ENCODE results near the gene CCDC69. TPM values are rescaled to one million over a fixed set of nuclear protein-coding genes. Genes with fewer than 3 reads are reported as not detected.
A peak's percentile ranks its signal among the peaks of the same experiment; 100 is the strongest.
"Not testable (repeated sequence)": the region's sequence is repeated elsewhere in the genome, so short reads cannot be mapped to it uniquely, and the experiment has no call there.

CCDC69 gene
- polyA plus RNA-seq, 2 donors: 24.2 to 32.4 TPM

DNA sequence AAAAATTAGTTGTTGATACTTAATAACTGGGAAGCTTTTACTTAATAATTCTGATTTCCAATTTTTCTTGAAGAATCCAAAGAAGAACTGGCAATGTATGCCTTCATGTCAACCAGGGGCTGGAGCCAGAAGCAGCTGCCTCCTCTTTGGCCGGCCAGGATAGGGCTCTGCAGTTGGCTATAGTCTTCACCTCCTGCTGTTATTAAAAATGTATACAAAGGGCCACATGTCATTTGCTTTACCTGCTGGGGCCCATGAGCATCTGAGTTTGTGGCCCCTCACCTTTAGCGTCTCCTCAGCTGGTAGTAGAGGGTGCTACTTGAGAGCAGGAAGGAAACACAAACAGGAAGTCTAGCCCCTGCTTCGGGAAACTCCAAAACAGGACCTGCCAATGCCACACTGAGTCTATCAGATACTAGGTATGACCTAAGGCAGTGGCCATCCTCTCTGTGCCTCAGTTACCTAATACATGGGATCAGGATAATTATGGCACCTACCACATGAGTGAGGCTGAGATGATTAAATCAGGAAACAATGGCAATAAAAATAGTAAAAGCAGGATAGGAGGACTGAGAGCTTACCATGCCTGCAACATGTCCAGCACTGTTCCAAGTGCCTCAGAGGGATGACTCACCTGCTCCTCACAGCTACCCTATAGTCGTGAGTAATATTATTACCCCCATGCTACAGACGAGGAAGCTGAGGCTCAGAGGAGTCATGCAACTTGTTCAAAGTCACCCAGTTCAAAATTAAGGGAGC is 21.3 kb downstream of the CCDC69 start:
- 52 to 54% methylated on average over 5 of the region's 5 CpGs for WGBS, 2 donors
- no peaks in the 10 kb centered on the region for H3K36me3 ChIP-seq (ENCODE audit: control insufficient read depth in 2 of 2, insufficient read depth in 2 of 2, low read length in 1 of 2)
- no peaks in the 10 kb centered on the region for H3K27me3 ChIP-seq (ENCODE audit: control insufficient read depth in 1 of 2, insufficient read depth in 2 of 2, low read length in 2 of 2)
- no peaks in the 10 kb centered on the region for H3K9me3 ChIP-seq (ENCODE audit: control insufficient read depth in 2 of 2, insufficient read depth in 1 of 2, low read depth in 1 of 2, low read length in 1 of 2)
- H3K4me1 ChIP-seq (ENCODE audit: control insufficient read depth in 2 of 2, insufficient read depth in 2 of 2, low read length in 1 of 2): no peaks in the 10 kb centered on the region
- peak overlapping the region in 1 of 2 donors; percentile 46 for H3K27ac ChIP-seq (ENCODE audit: low read depth in 2 of 2, low read length in 1 of 2)
- no peak overlapping the region for H3K4me3 ChIP-seq (ENCODE audit: low read depth in 1 of 2, low read length in 2 of 2)

DNA sequence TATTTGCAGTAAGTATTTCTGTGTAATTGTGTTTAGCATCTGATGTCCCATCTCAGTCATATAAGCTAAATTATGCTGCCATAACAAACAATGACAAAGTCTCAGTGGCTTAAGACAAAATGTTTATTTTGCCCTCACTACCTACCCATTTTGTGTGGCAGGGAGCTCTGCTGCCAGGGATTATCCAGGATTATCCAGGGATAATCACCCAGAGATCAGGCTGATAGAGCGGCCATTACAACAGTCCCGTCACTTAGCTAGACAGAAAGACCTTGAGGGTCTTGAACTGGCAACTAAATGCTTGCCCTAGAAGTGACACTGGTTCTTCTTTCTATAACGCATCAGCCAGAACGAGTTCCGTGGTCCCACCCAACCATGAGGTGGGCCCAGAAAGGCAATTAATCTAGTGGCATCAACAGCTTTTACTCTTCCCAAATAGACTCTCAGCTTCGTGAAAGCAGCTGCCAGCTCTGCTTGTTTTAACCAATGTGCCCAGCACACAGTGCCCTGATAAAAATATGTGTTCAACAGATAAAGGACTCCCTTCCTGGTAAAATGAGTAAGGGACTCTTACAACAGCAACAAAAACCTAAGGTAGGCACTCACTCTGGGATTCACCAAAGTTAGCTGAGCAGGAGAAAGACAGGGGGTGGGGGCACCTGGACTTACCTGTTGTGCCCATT is 22.8 kb downstream of the CCDC69 start:
- no peaks in the 10 kb centered on the region for H3K4me1 ChIP-seq (ENCODE audit: control insufficient read depth in 2 of 2, insufficient read depth in 2 of 2, low read length in 1 of 2)
- WGBS, 2 donors: 80 to 87% methylated on average over 6 of the region's 6 CpGs
- H3K27me3 ChIP-seq (ENCODE audit: control insufficient read depth in 1 of 2, insufficient read depth in 2 of 2, low read length in 2 of 2): no peaks in the 10 kb centered on the region
- peaks cover 0 to 4% of the 10 kb centered on the region in 2 donors for H3K36me3 ChIP-seq (ENCODE audit: control insufficient read depth in 2 of 2, insufficient read depth in 2 of 2, low read length in 1 of 2)
- H3K27ac ChIP-seq (ENCODE audit: low read depth in 2 of 2, low read length in 1 of 2): peak overlapping the region in 1 of 2 donors; percentile 24
- no peak overlapping the region for H3K4me3 ChIP-seq (ENCODE audit: low read depth in 1 of 2, low read length in 2 of 2)
- no peaks in the 10 kb centered on the region for H3K9me3 ChIP-seq (ENCODE audit: control insufficient read depth in 2 of 2, insufficient read depth in 1 of 2, low read depth in 1 of 2, low read length in 1 of 2)

DNA sequence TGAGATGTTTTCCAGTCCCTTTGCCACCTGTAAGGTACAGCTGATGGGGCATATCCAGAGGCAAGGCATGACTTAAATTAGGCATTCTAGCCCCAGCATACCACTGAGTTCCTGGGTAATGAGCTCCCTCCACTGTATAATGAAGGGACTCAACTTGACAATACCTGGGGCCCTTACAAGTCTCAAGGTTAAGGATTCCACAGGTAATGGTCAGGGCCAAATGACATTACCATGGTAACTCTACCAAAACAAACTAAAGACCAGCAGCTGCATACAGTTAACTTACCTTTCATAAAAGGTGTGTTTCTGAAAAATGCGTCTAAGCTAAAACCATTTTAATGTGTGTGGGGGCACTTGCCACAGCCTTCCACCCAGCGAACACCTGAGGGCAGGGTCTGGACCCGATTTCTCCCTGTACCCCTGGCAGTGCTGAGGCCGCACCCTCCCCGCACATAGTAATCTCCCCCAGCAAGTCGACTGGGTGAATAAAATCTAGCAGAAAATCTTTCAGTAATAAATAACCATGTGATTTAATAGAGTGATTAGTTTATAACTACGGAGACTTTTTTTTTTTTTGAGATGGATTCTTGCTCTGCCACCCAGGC is 24.2 kb downstream of the CCDC69 start:
- Histone ChIP-seq H3K4me1 (ENCODE audit: control insufficient read depth in 2 of 2, insufficient read depth in 2 of 2, low read length in 1 of 2) (no peaks in the 10 kb centered on the region), H3K27ac (ENCODE audit: low read depth in 2 of 2, low read length in 1 of 2) (no peak overlapping the region), H3K9me3 (ENCODE audit: control insufficient read depth in 2 of 2, insufficient read depth in 1 of 2, low read depth in 1 of 2, low read length in 1 of 2) (no peaks in the 10 kb centered on the region), H3K27me3 (ENCODE audit: control insufficient read depth in 1 of 2, insufficient read depth in 2 of 2, low read length in 2 of 2) (no peaks in the 10 kb centered on the region), H3K4me3 (ENCODE audit: low read depth in 1 of 2, low read length in 2 of 2) (no peak overlapping the region), H3K36me3 (ENCODE audit: control insufficient read depth in 2 of 2, insufficient read depth in 2 of 2, low read length in 1 of 2) (peaks cover 0 to 4% of the 10 kb centered on the region in 2 donors)
- WGBS, 2 donors: 68 to 69% methylated on average over 7 of the region's 7 CpGs

DNA sequence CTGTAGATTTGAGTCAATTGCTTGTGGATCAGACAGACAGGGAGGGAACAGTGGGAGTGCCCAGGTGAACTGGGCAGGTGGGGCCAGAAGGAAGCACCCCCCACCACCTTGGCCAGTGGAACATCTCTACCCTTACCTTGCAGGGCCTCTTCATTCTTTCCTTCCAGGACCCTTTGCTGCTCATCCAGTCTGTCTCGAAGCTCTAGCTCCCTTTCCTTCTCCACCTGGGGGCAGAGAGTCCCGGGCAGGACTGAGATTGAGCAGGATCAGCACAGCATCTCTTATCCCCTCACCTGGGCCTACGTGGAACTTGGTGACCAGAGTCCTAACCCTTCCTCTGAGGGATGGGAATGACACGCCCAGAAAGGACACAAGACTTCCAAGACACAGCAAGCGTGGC is 25.0 kb downstream of the CCDC69 start:
- H3K27me3 ChIP-seq (ENCODE audit: control insufficient read depth in 1 of 2, insufficient read depth in 2 of 2, low read length in 2 of 2): no peaks in the 10 kb centered on the region
- 81 to 89% methylated on average over 5 of the region's 5 CpGs for WGBS, 2 donors
- no peaks in the 10 kb centered on the region for H3K4me1 ChIP-seq (ENCODE audit: control insufficient read depth in 2 of 2, insufficient read depth in 2 of 2, low read length in 1 of 2)
- H3K9me3 ChIP-seq (ENCODE audit: control insufficient read depth in 2 of 2, insufficient read depth in 1 of 2, low read depth in 1 of 2, low read length in 1 of 2): no peaks in the 10 kb centered on the region
- peaks cover 0 to 4% of the 10 kb centered on the region in 2 donors for H3K36me3 ChIP-seq (ENCODE audit: control insufficient read depth in 2 of 2, insufficient read depth in 2 of 2, low read length in 1 of 2)
- H3K27ac ChIP-seq (ENCODE audit: low read depth in 2 of 2, low read length in 1 of 2): no peak overlapping the region
- no peak overlapping the region for H3K4me3 ChIP-seq (ENCODE audit: low read depth in 1 of 2, low read length in 2 of 2)

DNA sequence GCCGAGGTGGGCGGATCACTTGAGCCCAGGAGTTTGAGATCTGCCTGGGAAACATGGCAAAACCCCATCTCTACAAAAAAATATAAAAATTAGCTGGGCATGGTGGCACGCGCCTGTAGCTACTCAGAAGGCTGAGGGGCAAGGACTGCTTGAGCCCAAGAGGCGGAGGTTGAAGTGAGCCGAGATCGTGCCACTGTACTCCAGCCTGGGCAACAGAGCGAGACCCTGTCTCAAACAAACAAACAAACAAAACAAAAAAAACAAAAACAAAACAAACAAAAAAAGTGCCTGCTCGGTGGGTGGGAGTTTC is 26.6 kb downstream of the CCDC69 start:
- not testable (repeated sequence) for H3K9me3 ChIP-seq (ENCODE audit: control insufficient read depth in 2 of 2, insufficient read depth in 1 of 2, low read depth in 1 of 2, low read length in 1 of 2); H3K27ac ChIP-seq (ENCODE audit: low read depth in 2 of 2, low read length in 1 of 2); H3K4me3 ChIP-seq (ENCODE audit: low read depth in 1 of 2, low read length in 2 of 2); H3K27me3 ChIP-seq (ENCODE audit: control insufficient read depth in 1 of 2, insufficient read depth in 2 of 2, low read length in 2 of 2); H3K4me1 ChIP-seq (ENCODE audit: control insufficient read depth in 2 of 2, insufficient read depth in 2 of 2, low read length in 1 of 2); H3K36me3 ChIP-seq (ENCODE audit: control insufficient read depth in 2 of 2, insufficient read depth in 2 of 2, low read length in 1 of 2)
- WGBS, 2 donors: 92 to 93% methylated on average over 9 of the region's 9 CpGs

DNA sequence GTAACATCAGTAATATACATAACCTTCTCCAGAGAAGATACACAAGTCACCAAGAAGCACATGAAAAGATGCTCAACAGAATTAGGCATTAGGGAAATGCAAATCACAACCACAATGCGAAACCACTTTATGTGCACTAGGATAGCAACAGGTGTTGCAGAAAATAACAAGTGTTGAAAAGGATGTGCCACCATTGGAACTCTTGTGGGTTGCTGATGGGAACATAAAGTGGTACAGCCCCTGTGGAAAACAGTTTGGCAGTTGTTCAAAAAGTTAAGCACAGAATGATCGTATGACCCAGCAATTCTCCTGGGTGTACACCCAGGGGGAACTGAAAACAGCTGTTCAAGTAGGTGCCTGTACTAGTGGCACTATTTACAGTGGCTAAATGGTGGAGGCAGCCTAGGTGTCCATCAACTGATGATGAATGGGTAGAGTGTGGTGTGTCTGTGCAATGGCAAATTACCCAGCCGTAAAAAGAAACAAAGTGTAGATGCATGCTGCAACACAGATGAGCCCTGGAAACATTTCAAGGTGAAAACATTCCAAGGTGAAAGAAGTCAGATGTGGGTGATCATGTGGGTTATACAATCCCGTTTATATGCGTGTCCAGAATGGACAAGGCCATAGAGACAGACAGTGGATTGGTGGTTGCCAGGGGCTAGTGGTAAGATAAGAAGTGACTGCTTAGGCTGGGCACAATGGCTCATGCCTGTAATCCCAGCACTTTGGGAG is 27.2 kb downstream of the CCDC69 start:
- Histone ChIP-seq H3K4me1 (ENCODE audit: control insufficient read depth in 2 of 2, insufficient read depth in 2 of 2, low read length in 1 of 2) (no peaks in the 10 kb centered on the region), H3K9me3 (ENCODE audit: control insufficient read depth in 2 of 2, insufficient read depth in 1 of 2, low read depth in 1 of 2, low read length in 1 of 2) (no peaks in the 10 kb centered on the region), H3K4me3 (ENCODE audit: low read depth in 1 of 2, low read length in 2 of 2) (no peak overlapping the region), H3K27me3 (ENCODE audit: control insufficient read depth in 1 of 2, insufficient read depth in 2 of 2, low read length in 2 of 2) (no peaks in the 10 kb centered on the region), H3K36me3 (ENCODE audit: control insufficient read depth in 2 of 2, insufficient read depth in 2 of 2, low read length in 1 of 2) (peaks cover 0 to 4% of the 10 kb centered on the region in 2 donors), H3K27ac (ENCODE audit: low read depth in 2 of 2, low read length in 1 of 2) (no peak overlapping the region)
- WGBS, 2 donors: 53 to 60% methylated on average over 5 of the region's 5 CpGs

DNA sequence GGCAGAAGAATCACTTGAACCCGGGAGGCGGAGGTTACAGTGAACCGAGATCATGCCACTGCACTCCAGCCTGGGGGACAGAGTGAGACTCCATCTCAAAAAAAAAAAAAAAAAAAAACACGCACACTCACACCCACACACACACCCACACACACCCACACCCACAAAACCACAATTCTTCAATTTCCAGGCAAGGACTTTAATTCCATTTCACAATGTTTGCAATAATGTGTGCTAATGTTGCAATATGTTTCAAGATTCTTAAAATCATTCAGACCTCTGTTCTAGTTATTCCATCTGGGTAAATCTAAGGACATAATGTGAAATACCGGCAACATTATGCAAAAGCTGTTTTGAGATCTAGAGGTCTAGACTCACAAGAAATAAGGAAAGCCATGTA is 28.3 kb downstream of the CCDC69 start:
- Histone ChIP-seq H3K27me3 (ENCODE audit: control insufficient read depth in 1 of 2, insufficient read depth in 2 of 2, low read length in 2 of 2) (no peaks in the 10 kb centered on the region), H3K4me3 (ENCODE audit: low read depth in 1 of 2, low read length in 2 of 2) (no peak overlapping the region), H3K9me3 (ENCODE audit: control insufficient read depth in 2 of 2, insufficient read depth in 1 of 2, low read depth in 1 of 2, low read length in 1 of 2) (no peaks in the 10 kb centered on the region), H3K36me3 (ENCODE audit: control insufficient read depth in 2 of 2, insufficient read depth in 2 of 2, low read length in 1 of 2) (peaks cover 0 to 4% of the 10 kb centered on the region in 2 donors), H3K4me1 (ENCODE audit: control insufficient read depth in 2 of 2, insufficient read depth in 2 of 2, low read length in 1 of 2) (no peaks in the 10 kb centered on the region), H3K27ac (ENCODE audit: low read depth in 2 of 2, low read length in 1 of 2) (no peak overlapping the region)
- 91 to 93% methylated on average over 4 to 5 of the region's 5 CpGs for WGBS, 2 donors

DNA sequence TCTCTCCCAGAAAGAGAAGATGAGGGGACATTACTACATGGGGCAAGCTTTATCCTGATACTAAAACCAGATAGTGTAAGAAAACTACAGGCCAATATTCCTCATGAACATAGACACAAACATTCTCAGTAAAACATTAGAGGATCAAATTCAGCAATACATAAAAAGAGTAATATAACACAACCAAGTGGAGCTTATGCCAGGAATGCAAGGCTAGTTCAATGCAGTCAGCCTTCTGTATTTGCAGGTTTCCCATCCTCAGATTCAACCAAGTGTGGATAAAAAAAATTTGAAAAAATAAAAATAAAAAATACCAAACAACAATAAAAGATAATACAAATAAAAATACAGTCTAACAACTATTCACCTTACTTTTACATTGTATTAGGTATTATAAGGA is 31.3 kb downstream of the CCDC69 start:
- H3K36me3 ChIP-seq (ENCODE audit: control insufficient read depth in 2 of 2, insufficient read depth in 2 of 2, low read length in 1 of 2): peaks cover 0 to 4% of the 10 kb centered on the region in 2 donors
- no peak overlapping the region for H3K27ac ChIP-seq (ENCODE audit: low read depth in 2 of 2, low read length in 1 of 2)
- no peak overlapping the region for H3K4me3 ChIP-seq (ENCODE audit: low read depth in 1 of 2, low read length in 2 of 2)
- no peaks in the 10 kb centered on the region for H3K9me3 ChIP-seq (ENCODE audit: control insufficient read depth in 2 of 2, insufficient read depth in 1 of 2, low read depth in 1 of 2, low read length in 1 of 2)
- H3K27me3 ChIP-seq (ENCODE audit: control insufficient read depth in 1 of 2, insufficient read depth in 2 of 2, low read length in 2 of 2): no peaks in the 10 kb centered on the region
- no peaks in the 10 kb centered on the region for H3K4me1 ChIP-seq (ENCODE audit: control insufficient read depth in 2 of 2, insufficient read depth in 2 of 2, low read length in 1 of 2)

DNA sequence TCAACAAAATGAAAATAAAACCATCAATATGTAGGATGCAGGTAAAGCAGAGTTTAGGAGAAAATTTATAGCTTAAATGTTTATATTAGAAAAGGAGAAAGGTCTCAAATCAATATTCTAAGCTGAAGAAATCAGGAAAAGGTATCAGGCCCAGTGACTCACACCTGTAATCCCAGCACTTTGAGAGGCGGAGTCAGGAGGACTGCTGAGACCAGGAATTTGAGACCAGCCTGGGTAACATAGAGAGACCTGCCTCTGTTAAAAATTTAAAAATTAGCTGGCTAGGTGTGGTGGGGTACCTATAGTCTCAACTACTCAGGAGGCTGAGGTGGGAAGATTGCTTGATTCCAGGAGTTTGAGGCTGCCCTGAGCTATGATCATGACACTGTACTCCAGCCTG is 32.2 kb downstream of the CCDC69 start:
- H3K4me1 ChIP-seq (ENCODE audit: control insufficient read depth in 2 of 2, insufficient read depth in 2 of 2, low read length in 1 of 2): no peaks in the 10 kb centered on the region
- WGBS, 2 donors: 91% methylated on average over 1 of the region's 1 CpG
- H3K27me3 ChIP-seq (ENCODE audit: control insufficient read depth in 1 of 2, insufficient read depth in 2 of 2, low read length in 2 of 2): no peaks in the 10 kb centered on the region
- peaks cover 0 to 3% of the 10 kb centered on the region in 2 donors for H3K36me3 ChIP-seq (ENCODE audit: control insufficient read depth in 2 of 2, insufficient read depth in 2 of 2, low read length in 1 of 2)
- H3K4me3 ChIP-seq (ENCODE audit: low read depth in 1 of 2, low read length in 2 of 2): no peak overlapping the region
- no peak overlapping the region for H3K27ac ChIP-seq (ENCODE audit: low read depth in 2 of 2, low read length in 1 of 2)
- H3K9me3 ChIP-seq (ENCODE audit: control insufficient read depth in 2 of 2, insufficient read depth in 1 of 2, low read depth in 1 of 2, low read length in 1 of 2): no peaks in the 10 kb centered on the region

Data from esophagus (tissue), 2 donors.